Measurements from ENCODE around the gene KCNK15. TPM values are rescaled to one million over a fixed set of nuclear protein-coding genes. Genes with fewer than 3 reads are reported as not detected.

KCNK15 gene
- total and polyA plus RNA-seq, 4 donors, result 0.08 to 0.11 (median 0.08) TPM; not detected in 1

DNA sequence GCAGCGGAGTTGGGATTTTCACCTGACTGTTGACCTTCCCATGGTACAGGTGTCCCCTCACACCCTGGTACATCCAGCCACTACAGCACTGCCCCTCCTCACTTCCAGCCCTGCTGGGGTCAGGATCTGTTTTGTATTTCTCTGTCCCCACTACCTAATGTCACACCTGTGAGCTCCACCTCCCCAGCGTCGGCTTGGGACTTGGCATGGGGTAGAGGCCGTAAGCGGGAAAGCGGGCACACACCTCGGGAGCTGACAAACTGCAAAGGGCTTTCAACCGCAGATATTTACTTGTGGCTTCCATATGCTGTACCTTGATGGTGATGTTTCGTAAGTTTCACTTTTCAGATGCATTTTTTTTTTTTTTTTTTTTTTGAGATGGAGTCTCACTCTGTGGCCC is 35.9 kb upstream of the KCNK15 start:
- Histone ChIP-seq H3K27me3 (ENCODE audit: control insufficient read depth in 4 of 4, insufficient read depth in 4 of 4, low read length in 3 of 4) (no peaks in the 10 kb centered on the region), H3K36me3 (ENCODE audit: control insufficient read depth in 4 of 4, insufficient read depth in 3 of 4, low read depth in 1 of 4, low read length in 3 of 4) (no peaks in the 10 kb centered on the region), H3K9ac (ENCODE audit: low read depth in 1 of 2, low read length in 2 of 2) (no peak overlapping the region), H3K27ac (ENCODE audit: low read depth in 1 of 2, low read length in 2 of 2) (no peak overlapping the region), H3K9me3 (ENCODE audit: control insufficient read depth in 4 of 4, low read length in 3 of 4) (no peaks in the 10 kb centered on the region), H3K4me3 (ENCODE audit: low read depth in 1 of 3, low read length in 3 of 3) (no peak overlapping the region), H3K4me1 (ENCODE audit: control insufficient read depth in 4 of 4, insufficient read depth in 4 of 4, low read length in 3 of 4) (peaks cover 0 to 5% (median 0%) of the 10 kb centered on the region in 4 donors)
- WGBS, result 94% methylated on average over 9 of the region's 9 CpGs
- DNase-seq (ENCODE audit: low spot score), result no peak
- TF ChIP-seq GABPA (IDR thresholded peaks at IDR 0.05 in 1 of 2, conservative IDR thresholded peaks at IDR 0.05 in 1 of 2) (no peak), SP1 (IDR thresholded peaks at IDR 0.05) (no peak), EGR1 (IDR thresholded peaks at IDR 0.05; ENCODE audit: low read depth in 2 of 2) (no peak), ZBTB33 (IDR thresholded peaks at IDR 0.05) (no peak), HNF4A (conservative IDR thresholded peaks at IDR 0.05) (no peak), NR2F2 (IDR thresholded peaks at IDR 0.05) (no peak), TAF1 (conservative IDR thresholded peaks at IDR 0.05) (no peak), RAD21 (IDR thresholded peaks at IDR 0.05) (no peak), CTCF (IDR thresholded peaks at IDR 0.05; ENCODE audit: low read depth, low read length, missing input control) (no peak), MAX (IDR thresholded peaks at IDR 0.05) (no peak), YY1 (IDR thresholded peaks at IDR 0.05) (no peak), FOXA2 (IDR thresholded peaks at IDR 0.05) (no peak), JUND (IDR thresholded peaks at IDR 0.05) (no peak), FOXA1 (IDR thresholded peaks at IDR 0.05) (no peak)
- TF ChIP-seq, protein P1, sequence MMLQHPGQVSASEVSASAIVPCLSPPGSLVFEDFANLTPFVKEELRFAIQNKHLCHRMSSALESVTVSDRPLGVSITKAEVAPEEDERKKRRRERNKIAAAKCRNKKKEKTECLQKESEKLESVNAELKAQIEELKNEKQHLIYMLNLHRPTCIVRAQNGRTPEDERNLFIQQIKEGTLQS (IDR thresholded peaks at IDR 0.05), result no peak

- DNase-seq (ENCODE audit: low spot score), result no peak
- H3K36me3 ChIP-seq (ENCODE audit: control insufficient read depth in 4 of 4, insufficient read depth in 3 of 4, low read depth in 1 of 4, low read length in 3 of 4), result no peaks in the 10 kb centered on the region
- WGBS, result 90% methylated on average over 8 of the region's 8 CpGs
- no peaks in the 10 kb centered on the region for H3K27me3 ChIP-seq (ENCODE audit: control insufficient read depth in 4 of 4, insufficient read depth in 4 of 4, low read length in 3 of 4)
- TF ChIP-seq MAX (IDR thresholded peaks at IDR 0.05) (no peak), CTCF (IDR thresholded peaks at IDR 0.05; ENCODE audit: low read depth, low read length, missing input control) (no peak)
- no peaks in the 10 kb centered on the region for H3K9me3 ChIP-seq (ENCODE audit: control insufficient read depth in 4 of 4, low read length in 3 of 4)
- H3K9ac ChIP-seq (ENCODE audit: low read depth in 1 of 2, low read length in 2 of 2), result no peak overlapping the region
- peaks cover 0 to 8% (median 0%) of the 10 kb centered on the region in 4 donors for H3K4me1 ChIP-seq (ENCODE audit: control insufficient read depth in 4 of 4, insufficient read depth in 4 of 4, low read length in 3 of 4)
- no peak overlapping the region for H3K4me3 ChIP-seq (ENCODE audit: low read depth in 1 of 3, low read length in 3 of 3)
- H3K27ac ChIP-seq (ENCODE audit: low read depth in 1 of 2, low read length in 2 of 2), result no peak overlapping the region
Observed at GRCh38 chr20:44711237-44711636, 34.4 kb upstream of the KCNK15 start.
